DOHH2 (cell line): ENCODE measurements around the gene BABAM2.

Experiments used
- H3F3A ChIP-seq: fragments of 200-600 bp; sonication (generic), shearing (Covaris generic); 2 replicates; pipeline ENCODE4 v1.6.0; 2016; ENCODE audit warnings: antibody characterized with exemption, mild to moderate bottlenecking; ENCODE audit not compliant: control insufficient read depth, insufficient read depth
- H3K27ac ChIP-seq: fragments of 200-600 bp; sonication (generic); 2 replicates; pipeline ENCODE4 v1.5.1; 2014; ENCODE audit warnings: low read depth, mild to moderate bottlenecking, low read length, moderate library complexity
- H3K27me3 ChIP-seq: fragments of 200-600 bp; sonication (generic); 2 replicates; pipeline ENCODE4 v1.6.1; 2014; ENCODE audit warnings: mild to moderate bottlenecking, low read length, mixed read lengths; ENCODE audit not compliant: control insufficient read depth
- H3K36me3 ChIP-seq: fragments of 200-600 bp; sonication (generic); 2 replicates; pipeline ENCODE4 v1.6.1; 2014; ENCODE audit warnings: mild to moderate bottlenecking, low read length, moderate library complexity, mixed read lengths; ENCODE audit not compliant: control insufficient read depth
- H3K4me1 ChIP-seq: fragments of 200-600 bp; sonication (generic); 2 replicates; pipeline ENCODE4 v1.6.1; 2014; ENCODE audit warnings: mild to moderate bottlenecking, low read length, mixed read lengths; ENCODE audit not compliant: control insufficient read depth
- H3K4me2 ChIP-seq: fragments of 200-600 bp; sonication (generic); 2 replicates; pipeline ENCODE4 v1.6.0; 2014; ENCODE audit warnings: mild to moderate bottlenecking, low read length, moderate library complexity
- H3K4me3 ChIP-seq: fragments of 200-600 bp; sonication (generic); 2 replicates; pipeline ENCODE4 v1.5.1; 2014; ENCODE audit warnings: mild to moderate bottlenecking, low read length, mixed read lengths
- H3K79me2 ChIP-seq: fragments of 200-600 bp; sonication (generic); 2 replicates; pipeline ENCODE4 v1.6.1; 2014; ENCODE audit warnings: mild to moderate bottlenecking, low read length, mixed read lengths; ENCODE audit not compliant: control insufficient read depth
- H3K9me2 ChIP-seq: fragments of 200-600 bp; sonication (generic); replicated peaks from 2 replicates; pipeline ENCODE4 v1.6.1; 2014; ENCODE audit warnings: mild to moderate bottlenecking, low read length, mixed read lengths; ENCODE audit not compliant: control insufficient read depth
- H3K9me3 ChIP-seq: fragments of 200-600 bp; sonication (generic); 2 replicates; pipeline ENCODE4 v1.6.1; 2014; ENCODE audit warnings: antibody characterized with exemption, low read length, mixed read lengths; ENCODE audit not compliant: control insufficient read depth, insufficient read depth
- H4K20me1 ChIP-seq: fragments of 200-600 bp; sonication (generic); 2 replicates; pipeline ENCODE4 v1.6.0; 2014; ENCODE audit warnings: low read depth, mild to moderate bottlenecking, antibody characterized with exemption, low read length, moderate library complexity; ENCODE audit not compliant: control insufficient read depth, insufficient read depth
- EZH2phosphoT487 ChIP-seq: fragments of 200-600 bp; sonication (generic); IDR thresholded peaks from 2 replicates; pipeline ENCODE4 v1.6.1; 2017; ENCODE audit warnings: borderline replicate concordance, mild to moderate bottlenecking, antibody characterized with exemption, low read length, moderate library complexity, mixed read lengths
- TF ChIP-seq, protein P1 (sequence below): fragments of 200-600 bp; sonication (generic); IDR thresholded peaks from one replicate; pipeline ENCODE4 v1.5.1; 2014; ENCODE audit warnings: antibody characterized with exemption, mild to moderate bottlenecking, low read depth, low read length; ENCODE audit not compliant: poor library complexity, severe bottlenecking

BABAM2 gene

DNA sequence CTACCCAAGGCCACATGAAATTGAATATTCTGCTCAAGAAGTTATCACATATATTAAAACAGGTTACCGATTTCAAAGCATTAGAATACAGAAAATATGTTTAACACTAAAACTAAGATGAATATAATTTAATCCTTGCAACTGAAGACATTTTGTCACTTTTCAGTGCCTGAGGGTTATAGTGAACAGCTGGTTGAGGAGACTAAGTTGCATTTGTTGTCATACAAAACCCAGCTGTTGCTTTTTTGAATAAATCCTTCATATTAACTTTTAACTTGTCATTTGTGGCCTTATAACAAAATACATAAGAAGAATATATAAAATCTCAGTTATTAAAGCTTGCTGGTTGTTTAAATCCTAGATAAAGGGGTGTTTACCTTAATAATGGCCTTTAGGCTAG lies 37.8 kb upstream of the BABAM2 start:
- no peaks in the 10 kb centered on the region for H3K9me3 ChIP-seq
- H4K20me1 ChIP-seq = no peaks in the 10 kb centered on the region
- TF ChIP-seq, protein P1, sequence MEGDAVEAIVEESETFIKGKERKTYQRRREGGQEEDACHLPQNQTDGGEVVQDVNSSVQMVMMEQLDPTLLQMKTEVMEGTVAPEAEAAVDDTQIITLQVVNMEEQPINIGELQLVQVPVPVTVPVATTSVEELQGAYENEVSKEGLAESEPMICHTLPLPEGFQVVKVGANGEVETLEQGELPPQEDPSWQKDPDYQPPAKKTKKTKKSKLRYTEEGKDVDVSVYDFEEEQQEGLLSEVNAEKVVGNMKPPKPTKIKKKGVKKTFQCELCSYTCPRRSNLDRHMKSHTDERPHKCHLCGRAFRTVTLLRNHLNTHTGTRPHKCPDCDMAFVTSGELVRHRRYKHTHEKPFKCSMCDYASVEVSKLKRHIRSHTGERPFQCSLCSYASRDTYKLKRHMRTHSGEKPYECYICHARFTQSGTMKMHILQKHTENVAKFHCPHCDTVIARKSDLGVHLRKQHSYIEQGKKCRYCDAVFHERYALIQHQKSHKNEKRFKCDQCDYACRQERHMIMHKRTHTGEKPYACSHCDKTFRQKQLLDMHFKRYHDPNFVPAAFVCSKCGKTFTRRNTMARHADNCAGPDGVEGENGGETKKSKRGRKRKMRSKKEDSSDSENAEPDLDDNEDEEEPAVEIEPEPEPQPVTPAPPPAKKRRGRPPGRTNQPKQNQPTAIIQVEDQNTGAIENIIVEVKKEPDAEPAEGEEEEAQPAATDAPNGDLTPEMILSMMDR = no peak
- no peak for TF ChIP-seq EZH2phosphoT487
- H3F3A ChIP-seq = no peaks in the 10 kb centered on the region
- H3K4me2 ChIP-seq = no peak overlapping the region
- H3K36me3 ChIP-seq = no peaks in the 10 kb centered on the region
- H3K27ac ChIP-seq = no peak overlapping the region
- H3K4me1 ChIP-seq = no peaks in the 10 kb centered on the region
- no peak overlapping the region for H3K4me3 ChIP-seq
- H3K79me2 ChIP-seq = no peaks in the 10 kb centered on the region
- H3K27me3 ChIP-seq = peaks cover 3% of the 10 kb centered on the region; the same call in 1 of the 2 replicates
- no peaks in the 10 kb centered on the region for H3K9me2 ChIP-seq

DNA sequence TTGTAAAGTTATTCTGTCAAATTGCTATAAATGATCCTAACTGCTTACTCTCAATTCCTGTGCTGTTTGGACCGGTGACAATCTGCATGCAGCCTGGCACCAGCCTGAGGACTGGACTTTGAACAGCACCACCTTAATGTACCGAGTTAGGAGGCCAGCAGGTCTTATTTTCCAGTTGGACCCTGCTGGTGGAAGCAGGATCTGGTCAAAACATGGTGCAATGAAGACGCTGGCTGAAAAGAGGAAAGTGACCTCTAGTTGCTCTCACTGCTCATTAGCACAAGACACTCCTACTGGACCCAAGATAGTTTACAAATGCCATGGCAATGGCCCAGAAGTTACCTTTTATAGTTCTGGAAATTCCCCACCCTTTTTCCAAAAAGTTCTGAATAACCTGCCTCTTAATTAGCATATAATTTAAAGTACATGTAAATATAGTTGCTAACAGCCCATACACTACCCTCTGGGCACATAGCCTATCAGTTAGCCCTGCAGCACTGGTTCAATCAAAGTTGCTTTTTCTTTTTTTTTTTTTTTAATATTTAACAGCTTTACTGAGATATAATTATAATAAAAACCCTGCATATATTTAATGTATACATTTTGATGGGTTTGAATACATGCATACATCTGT lies 36.2 kb upstream of the BABAM2 start:
- Histone ChIP-seq H3K9me3 (no peaks in the 10 kb centered on the region), H3K27ac (no peak overlapping the region), H3F3A (no peaks in the 10 kb centered on the region), H3K27me3 (peaks cover 3% of the 10 kb centered on the region; the same call in 1 of the 2 replicates), H4K20me1 (no peaks in the 10 kb centered on the region), H3K79me2 (no peaks in the 10 kb centered on the region), H3K9me2 (no peaks in the 10 kb centered on the region), H3K36me3 (no peaks in the 10 kb centered on the region), H3K4me2 (no peak overlapping the region), H3K4me1 (no peaks in the 10 kb centered on the region), H3K4me3 (no peak overlapping the region)
- TF ChIP-seq EZH2phosphoT487 = no peak
- TF ChIP-seq, protein P1 = no peak

DNA sequence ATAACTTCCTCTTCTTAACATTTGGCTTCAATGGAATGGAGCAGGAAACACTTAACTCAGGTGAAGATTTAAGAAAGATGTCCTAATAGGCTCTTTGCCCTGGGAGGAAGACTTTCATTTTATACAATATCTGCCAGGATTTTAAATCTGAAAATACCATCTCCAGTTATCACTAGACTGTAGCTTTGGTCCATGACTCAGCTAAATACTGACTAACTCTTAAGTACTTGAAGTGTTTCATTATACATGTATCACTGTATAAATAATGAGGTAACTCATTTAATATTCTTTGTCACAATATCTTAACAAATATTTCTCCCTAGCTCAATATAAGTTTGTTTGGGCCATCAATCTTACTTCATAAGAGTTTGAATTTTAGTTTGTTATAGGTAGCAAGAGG lies 35.1 kb upstream of the BABAM2 start:
- H3F3A ChIP-seq = no peaks in the 10 kb centered on the region

DNA sequence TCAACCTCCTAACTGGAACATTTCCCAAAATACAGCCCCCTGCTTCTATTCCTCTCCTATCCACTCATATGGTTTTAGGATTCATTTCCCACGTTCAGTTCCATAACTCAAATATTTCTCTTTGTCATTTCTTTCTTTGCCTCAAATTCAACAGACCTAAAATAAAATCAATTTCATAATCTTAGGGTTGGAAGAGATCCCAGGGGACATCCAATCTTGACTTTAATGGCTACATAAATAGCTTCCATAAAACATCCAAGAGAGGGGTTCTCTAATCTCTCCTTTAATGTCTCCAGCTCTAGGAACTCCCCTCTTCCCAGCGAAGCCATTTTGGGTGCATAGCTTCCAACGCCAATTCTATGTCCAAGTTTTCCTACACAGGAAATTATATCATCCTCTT lies 34.1 kb upstream of the BABAM2 start:
- no peaks in the 10 kb centered on the region for H3K9me2 ChIP-seq
- H3K4me3 ChIP-seq = no peak overlapping the region
- TF ChIP-seq EZH2phosphoT487 = no peak
- TF ChIP-seq, protein P1 = no peak
- no peaks in the 10 kb centered on the region for H4K20me1 ChIP-seq
- no peak overlapping the region for H3K27ac ChIP-seq
- H3F3A ChIP-seq = no peaks in the 10 kb centered on the region
- H3K79me2 ChIP-seq = no peaks in the 10 kb centered on the region
- no peak overlapping the region for H3K4me2 ChIP-seq
- peaks cover 6% of the 10 kb centered on the region for H3K27me3 ChIP-seq
- no peaks in the 10 kb centered on the region for H3K9me3 ChIP-seq
- H3K36me3 ChIP-seq = no peaks in the 10 kb centered on the region
- H3K4me1 ChIP-seq = no peaks in the 10 kb centered on the region

More for the DNA sequence above, 35.1 kb upstream of the BABAM2 start:
- no peak overlapping the region for H3K4me3 ChIP-seq
- H3K4me1 ChIP-seq = no peaks in the 10 kb centered on the region
- peaks cover 6% of the 10 kb centered on the region for H3K27me3 ChIP-seq
- no peaks in the 10 kb centered on the region for H3K36me3 ChIP-seq
- H3K4me2 ChIP-seq = no peak overlapping the region
- no peak overlapping the region for H3K27ac ChIP-seq
- H4K20me1 ChIP-seq = no peaks in the 10 kb centered on the region
- no peaks in the 10 kb centered on the region for H3K9me2 ChIP-seq
- no peaks in the 10 kb centered on the region for H3K9me3 ChIP-seq
- TF ChIP-seq EZH2phosphoT487 = no peak
- no peaks in the 10 kb centered on the region for H3K79me2 ChIP-seq
